A673 (cell line): ENCODE measurements around the gene TMEM144.

Experiments
- CTCF ChIP-seq: fragments of 300-800, 200-600 bp; sonication (generic); conservative IDR thresholded peaks from 2 replicates; pipeline ENCODE4 v1.5.1; 2017; ENCODE audit warnings: low read depth, mild to moderate bottlenecking, antibody characterized with exemption, low read length, moderate library complexity, mixed read lengths
- EZH2 ChIP-seq: fragments of 200-600 bp; sonication (generic); IDR thresholded peaks from 2 replicates; pipeline ENCODE4 v1.6.1; 2017; ENCODE audit warnings: borderline replicate concordance, low read depth, mild to moderate bottlenecking, mixed read lengths, antibody characterized with exemption, low read length; ENCODE audit not compliant: poor library complexity, severe bottlenecking

- no peak for TF ChIP-seq EZH2
- no peak for TF ChIP-seq CTCF
Observed at GRCh38 chr4:158280856-158281255, 70.6 kb downstream of the TMEM144 start.
